GM21526 (cell line): Measurements from ENCODE around the gene OR8B12.

ENCODE experiments used
- ATAC-seq: cut with Tn5 transposase; IDR thresholded peaks from one replicate; pipeline ENCODE4 v1.9.1; 2021; ENCODE audit warnings: moderate library complexity; ENCODE audit not compliant: unreplicated experiment, low FRiP score

The OR8B12 gene

GRCh38 chr11:124543554-124543953 is at the start of gene OR8B12:
TSS of gene OR8B12 (minus strand) at chr11:124543654. CDS start at chr11:124543654, 0 bp downstream.
- no peak for ATAC-seq

- ATAC-seq, result no peak
Observed at GRCh38 chr11:124592627-124593026, 49.2 kb upstream of the OR8B12 start.

GRCh38 chr11:124591430-124591829 is 48.0 kb upstream of the OR8B12 start:
- ATAC-seq, result no peak

- peak; percentile 82 for ATAC-seq
Observed at GRCh38 chr11:124586238-124586860, 42.9 kb upstream of the OR8B12 start.

GRCh38 chr11:124584681-124585372 is 41.4 kb upstream of the OR8B12 start:
- ATAC-seq, result no peak

- no peak for ATAC-seq
Observed at GRCh38 chr11:124583781-124584180, 40.3 kb upstream of the OR8B12 start.

GRCh38 chr11:124582565-124582964 is 39.1 kb upstream of the OR8B12 start:
- no peak for ATAC-seq

GRCh38 chr11:124581817-124582216 is 38.4 kb upstream of the OR8B12 start:
- no peak for ATAC-seq

GRCh38 chr11:124578761-124579160 is 35.3 kb upstream of the OR8B12 start:
- ATAC-seq, result no peak

GRCh38 chr11:124577716-124578427 is 34.4 kb upstream of the OR8B12 start:
- ATAC-seq, result no peak

- ATAC-seq, result no peak
Observed at GRCh38 chr11:124570160-124570559, 26.7 kb upstream of the OR8B12 start.

- no peak for ATAC-seq
Observed at GRCh38 chr11:124569697-124570096, 26.2 kb upstream of the OR8B12 start, which contains the start of gene OR8A1. TSS of gene OR8A1 (plus strand) at chr11:124569997. CDS start at chr11:124570120, 123 bp downstream.

- no peak for ATAC-seq
Observed at GRCh38 chr11:124556828-124557227, 13.4 kb upstream of the OR8B12 start.

GRCh38 chr11:124551987-124552386 is 8.5 kb upstream of the OR8B12 start:
- ATAC-seq, result no peak

- ATAC-seq, result no peak
Observed at GRCh38 chr11:124551189-124551588, 7.7 kb upstream of the OR8B12 start.

GRCh38 chr11:124543145-124543544 is 309 bp downstream of the OR8B12 start:
- ATAC-seq, result no peak

GRCh38 chr11:124541204-124541603 is 2.2 kb downstream of the OR8B12 start:
- ATAC-seq, result no peak

GRCh38 chr11:124538019-124538418 is 5.4 kb downstream of the OR8B12 start:
- ATAC-seq, result no peak

GRCh38 chr11:124536520-124536919 is 6.9 kb downstream of the OR8B12 start:
- ATAC-seq, result no peak

GRCh38 chr11:124535552-124536232 is 7.8 kb downstream of the OR8B12 start:
- ATAC-seq, result no peak

- ATAC-seq, result no peak
Observed at GRCh38 chr11:124534051-124534450, 9.4 kb downstream of the OR8B12 start.
